HEK293T (cell line): Measurements from ENCODE around the gene CPNE1.

Source experiments
- BHLHE40 ChIP-seq: fragments of 450-650 bp; IDR thresholded peaks from 2 replicates; pipeline ENCODE4 v1.6.1; 2016; ENCODE audit warnings: mild to moderate bottlenecking, moderate library complexity, borderline replicate concordance
- CTBP1 ChIP-seq: fragments of 450-650 bp; IDR thresholded peaks from 2 replicates; pipeline ENCODE4 v1.6.1; 2016; ENCODE audit warnings: borderline replicate concordance
- ELF4 ChIP-seq: fragments of 450-650 bp; IDR thresholded peaks from 2 replicates; pipeline ENCODE4 v1.6.1; 2017; ENCODE audit warnings: antibody characterized with exemption
- FOXA1 ChIP-seq: fragments of 450-650 bp; IDR thresholded peaks from 2 replicates; pipeline ENCODE4 v1.6.1; 2016; ENCODE audit warnings: mild to moderate bottlenecking
- FOXM1 ChIP-seq: fragments of 450-650 bp; IDR thresholded peaks from 2 replicates; pipeline ENCODE4 v1.6.1; 2017; ENCODE audit warnings: mild to moderate bottlenecking, borderline replicate concordance
- HDGF ChIP-seq: fragments of 450-650 bp; IDR thresholded peaks from 2 replicates; pipeline ENCODE4 v1.6.1; 2017; ENCODE audit warnings: antibody characterized with exemption, borderline replicate concordance
- LEF1 ChIP-seq: fragments of 450-650 bp; IDR thresholded peaks from 2 replicates; pipeline ENCODE4 v1.6.1; 2017; ENCODE audit warnings: mild to moderate bottlenecking, borderline replicate concordance
- SP1 ChIP-seq: fragments of 450-650 bp; IDR thresholded peaks from 2 replicates; pipeline ENCODE4 v1.6.1; 2017
- TARDBP ChIP-seq: fragments of 450-650 bp; IDR thresholded peaks from 2 replicates; pipeline ENCODE4 v1.6.1; 2016
- ZNF384 ChIP-seq: fragments of 450-650 bp; IDR thresholded peaks from 2 replicates; pipeline ENCODE4 v1.6.1; 2016
- TF ChIP-seq, protein P1 (sequence below): fragments of 450-650 bp; IDR thresholded peaks from 2 replicates; pipeline ENCODE4 v1.6.1; 2016

- TF ChIP-seq ELF4: no peak
- TF ChIP-seq ZNF384: no peak
- TF ChIP-seq SP1: no peak
- TF ChIP-seq, protein P1, sequence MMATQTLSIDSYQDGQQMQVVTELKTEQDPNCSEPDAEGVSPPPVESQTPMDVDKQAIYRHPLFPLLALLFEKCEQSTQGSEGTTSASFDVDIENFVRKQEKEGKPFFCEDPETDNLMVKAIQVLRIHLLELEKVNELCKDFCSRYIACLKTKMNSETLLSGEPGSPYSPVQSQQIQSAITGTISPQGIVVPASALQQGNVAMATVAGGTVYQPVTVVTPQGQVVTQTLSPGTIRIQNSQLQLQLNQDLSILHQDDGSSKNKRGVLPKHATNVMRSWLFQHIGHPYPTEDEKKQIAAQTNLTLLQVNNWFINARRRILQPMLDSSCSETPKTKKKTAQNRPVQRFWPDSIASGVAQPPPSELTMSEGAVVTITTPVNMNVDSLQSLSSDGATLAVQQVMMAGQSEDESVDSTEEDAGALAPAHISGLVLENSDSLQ: no peak
- TF ChIP-seq FOXM1: no peak
- no peak for TF ChIP-seq LEF1
- no peak for TF ChIP-seq TARDBP
- TF ChIP-seq CTBP1: no peak
- no peak for TF ChIP-seq FOXA1
- no peak for TF ChIP-seq BHLHE40
- no peak for TF ChIP-seq HDGF
Measured at GRCh38 chr20:35651958-35652357, 12.7 kb downstream of the CPNE1 start.
